CD4-positive, alpha-beta T cell treated with Interleukin-17A for 4 hours (primary cell): Measurements from ENCODE around the gene OTUD7B.
A peak's percentile ranks its signal among the peaks of the same experiment; 100 is the strongest.
"Not testable (repeated sequence)": the region's sequence is repeated elsewhere in the genome, so short reads cannot be mapped to it uniquely, and the experiment has no call there.

ENCODE experiments used
- DNase-seq: peaks from one replicate; pipeline ENCODE4 v3.0.0-alpha.2; 2020; ENCODE audit warnings: mixed read lengths

OTUD7B gene

DNA sequence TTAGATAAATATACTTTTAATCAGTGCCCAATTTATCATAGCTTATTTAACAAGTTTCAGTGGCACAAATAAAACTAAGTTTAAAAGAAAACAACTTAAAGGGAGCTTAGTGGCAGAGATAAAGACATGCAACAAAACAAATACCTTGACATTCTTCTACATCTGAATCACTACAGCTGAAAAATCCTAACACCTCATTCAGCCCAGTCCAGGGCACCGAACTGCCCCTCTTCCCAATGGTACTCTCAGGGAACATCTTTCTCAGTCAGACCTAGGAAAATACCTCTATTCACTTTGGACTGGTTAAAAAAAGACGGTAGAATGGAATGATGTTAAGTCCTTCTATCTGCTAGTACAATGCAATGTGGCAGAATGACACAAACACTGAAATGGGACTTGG lies 8.3 kb downstream of the OTUD7B start:
- no peak for DNase-seq

DNA sequence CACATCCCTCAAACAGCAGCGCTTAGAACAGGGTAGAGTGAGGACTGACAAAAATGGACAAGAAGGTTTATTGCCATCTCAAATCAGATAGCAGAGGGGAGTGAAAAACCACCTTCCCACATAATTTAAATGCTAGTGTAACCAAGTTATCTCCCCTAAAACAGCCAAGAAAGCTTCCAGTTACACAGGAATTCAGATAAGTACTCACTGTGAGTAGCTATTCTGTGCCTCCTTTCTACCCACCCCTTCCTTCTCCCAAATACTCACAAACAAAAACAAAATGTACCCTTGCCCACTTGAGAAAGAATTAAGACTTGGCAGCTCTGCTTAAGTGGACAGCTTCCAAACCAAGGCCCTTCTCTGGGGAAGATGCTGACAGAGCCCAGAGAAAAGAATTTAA lies 9.1 kb downstream of the OTUD7B start:
- no peak for DNase-seq

DNA sequence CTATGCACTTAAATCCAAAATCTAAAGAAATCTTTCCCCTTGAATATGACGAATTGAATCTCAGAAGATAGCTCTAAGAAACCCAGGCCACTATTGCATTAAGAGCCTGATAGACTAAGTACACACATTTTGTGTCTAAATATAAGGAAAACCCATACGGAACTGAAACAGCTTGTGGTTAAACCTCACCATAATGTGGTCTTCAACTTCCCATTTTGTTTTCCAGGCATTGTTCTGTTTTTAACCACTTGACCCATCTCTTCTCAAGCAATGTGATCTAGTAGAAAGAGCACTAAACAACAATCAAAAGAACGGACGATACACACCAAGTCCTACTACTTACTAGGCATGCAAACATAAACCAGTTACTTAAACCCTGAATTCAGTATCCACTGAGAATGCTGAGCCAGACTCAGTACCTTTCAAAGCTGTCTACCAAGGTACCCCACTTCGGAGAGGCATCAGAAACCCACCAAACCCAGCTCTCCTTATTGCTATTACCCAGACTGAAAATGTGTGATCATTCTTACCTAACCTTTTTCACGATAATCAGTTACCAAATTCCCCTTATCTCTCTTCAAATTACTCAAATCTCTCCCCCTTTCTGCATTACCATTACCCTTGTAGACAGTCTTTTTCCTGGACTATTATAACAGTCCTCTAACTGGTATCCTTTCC lies 12.8 kb downstream of the OTUD7B start:
- no peak for DNase-seq

DNA sequence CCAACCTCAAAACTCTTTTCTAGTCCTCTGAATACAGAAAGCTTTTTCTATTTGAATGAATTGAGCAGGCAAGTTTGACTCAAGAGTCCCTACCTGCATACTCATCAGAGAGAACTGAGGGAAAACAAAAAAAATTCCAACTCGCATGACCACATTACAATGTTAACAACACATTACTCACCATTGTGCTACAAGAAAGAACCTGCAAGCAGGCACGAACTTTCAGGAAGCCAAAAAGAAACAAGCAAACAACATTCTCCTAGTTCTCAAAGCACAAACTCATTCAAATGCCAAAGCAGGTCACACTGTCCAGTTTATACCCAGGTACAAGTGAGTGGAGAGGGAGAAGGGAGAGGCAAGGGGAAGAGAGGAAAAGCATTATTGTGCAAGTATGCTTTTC lies 14.6 kb downstream of the OTUD7B start:
- DNase-seq, result no peak

DNA sequence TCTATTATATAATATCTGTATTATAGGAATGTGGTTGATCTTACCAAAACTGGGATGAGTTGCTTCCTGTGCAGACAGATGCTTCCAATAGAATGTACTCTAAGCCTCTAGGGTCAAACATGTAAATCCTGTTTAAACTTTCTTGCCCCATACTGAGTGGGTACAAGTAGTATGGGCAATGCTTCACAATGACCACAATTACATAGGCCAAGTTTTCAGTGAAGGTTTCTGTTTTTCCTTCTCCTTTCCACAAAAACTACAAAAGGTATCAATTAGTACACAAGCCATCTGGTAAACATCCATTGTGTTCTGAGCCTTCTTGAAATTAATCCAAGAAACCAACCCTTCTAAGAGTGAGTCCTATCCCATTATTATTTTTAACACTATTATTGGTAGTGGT lies 16.8 kb downstream of the OTUD7B start:
- DNase-seq, result no peak

DNA sequence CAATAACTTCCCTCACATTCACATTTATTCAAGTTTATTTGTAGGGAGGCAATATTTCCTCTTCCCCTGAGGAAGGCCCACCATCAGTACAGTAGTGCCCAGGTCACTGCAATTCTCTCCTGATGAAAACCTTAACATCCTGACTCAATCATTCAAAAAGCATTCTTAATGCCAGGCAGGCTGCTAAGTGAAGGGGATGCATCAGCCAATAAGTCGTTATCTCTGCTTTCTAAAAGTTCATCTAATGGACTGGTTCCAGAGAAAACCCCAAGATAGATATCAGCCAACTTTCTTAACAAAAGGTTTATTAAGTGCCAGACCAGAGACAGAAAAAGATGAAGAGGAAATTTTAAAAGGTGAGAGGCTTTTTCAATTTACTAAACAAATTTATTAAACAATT lies 17.3 kb downstream of the OTUD7B start:
- no peak for DNase-seq

DNA sequence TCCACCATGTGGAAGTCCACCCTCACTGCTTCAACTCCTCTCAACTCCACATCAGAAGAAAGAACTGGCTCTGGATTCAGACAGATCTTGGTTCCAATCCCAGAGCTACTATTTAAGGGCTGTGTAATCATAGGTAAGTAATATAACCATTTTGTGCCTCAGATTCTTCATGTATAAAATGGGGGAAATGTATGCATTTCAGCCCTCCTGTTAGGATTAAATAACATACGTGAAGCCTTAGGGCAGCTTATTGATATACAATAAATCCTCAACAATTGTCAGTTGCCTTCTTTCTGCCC lies 23.3 kb downstream of the OTUD7B start:
- DNase-seq, result no peak

DNA sequence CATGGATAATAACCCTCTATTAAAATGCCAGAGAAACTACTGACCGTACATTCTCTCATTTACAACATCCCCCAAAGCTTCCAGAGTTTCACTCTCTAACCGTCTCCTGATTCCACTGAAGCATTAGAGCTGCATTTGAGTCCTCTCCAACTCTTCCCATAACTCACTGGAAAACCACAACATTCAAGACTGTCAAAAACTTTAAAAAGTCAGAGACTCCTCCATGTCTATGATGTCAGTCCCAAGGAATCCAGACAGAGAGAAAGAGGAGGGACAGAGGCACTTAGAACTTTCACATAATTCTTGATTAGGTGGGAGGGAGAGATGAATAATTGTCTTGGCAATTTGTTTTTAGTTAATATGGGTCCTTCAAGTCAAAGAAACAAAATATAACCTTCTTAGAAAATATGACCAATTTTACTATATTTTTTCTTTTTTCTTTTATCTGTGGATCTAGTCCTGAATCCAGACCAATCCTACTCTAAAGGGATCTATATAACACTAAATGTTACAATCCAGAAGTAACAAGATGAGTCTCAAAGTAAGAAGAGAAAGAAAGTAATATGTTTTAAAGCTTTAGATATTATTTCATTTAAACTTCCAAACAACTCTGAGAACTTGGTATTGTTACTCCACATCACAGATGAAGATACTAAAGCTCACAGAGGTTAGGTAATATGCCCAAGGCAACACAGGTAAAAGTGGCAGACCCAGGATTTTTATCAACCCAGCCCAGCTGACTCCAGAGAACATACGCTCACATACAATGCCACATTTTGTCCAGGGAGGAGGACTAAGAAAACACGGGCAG lies 23.8 kb downstream of the OTUD7B start:
- DNase-seq, result no peak

DNA sequence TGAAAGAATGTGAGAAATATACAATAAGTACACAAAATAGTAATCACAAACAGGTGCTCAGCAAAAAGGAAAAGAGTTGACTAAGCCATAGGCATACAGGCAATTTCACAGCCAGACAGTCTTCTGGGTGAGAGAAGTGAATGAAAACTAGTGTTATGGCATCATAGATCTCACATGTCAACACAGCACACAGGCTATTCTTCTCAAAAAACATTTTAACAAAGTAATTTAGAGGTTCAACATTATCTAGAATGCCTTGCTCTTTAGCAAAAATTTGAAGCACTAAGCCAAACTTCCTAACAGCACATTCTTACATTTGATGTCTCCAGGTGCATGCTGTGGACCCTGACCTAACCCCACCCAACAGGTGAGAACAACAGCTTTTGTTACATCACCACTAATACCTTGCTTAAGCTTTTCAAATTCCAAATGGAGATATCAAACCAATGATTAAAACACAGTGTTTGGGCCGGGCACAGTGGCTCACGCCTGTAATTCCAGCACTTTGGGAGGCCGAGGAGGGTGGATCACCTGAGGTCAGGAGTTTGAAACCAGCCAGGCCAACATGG lies 30.5 kb downstream of the OTUD7B start:
- no peak for DNase-seq

DNA sequence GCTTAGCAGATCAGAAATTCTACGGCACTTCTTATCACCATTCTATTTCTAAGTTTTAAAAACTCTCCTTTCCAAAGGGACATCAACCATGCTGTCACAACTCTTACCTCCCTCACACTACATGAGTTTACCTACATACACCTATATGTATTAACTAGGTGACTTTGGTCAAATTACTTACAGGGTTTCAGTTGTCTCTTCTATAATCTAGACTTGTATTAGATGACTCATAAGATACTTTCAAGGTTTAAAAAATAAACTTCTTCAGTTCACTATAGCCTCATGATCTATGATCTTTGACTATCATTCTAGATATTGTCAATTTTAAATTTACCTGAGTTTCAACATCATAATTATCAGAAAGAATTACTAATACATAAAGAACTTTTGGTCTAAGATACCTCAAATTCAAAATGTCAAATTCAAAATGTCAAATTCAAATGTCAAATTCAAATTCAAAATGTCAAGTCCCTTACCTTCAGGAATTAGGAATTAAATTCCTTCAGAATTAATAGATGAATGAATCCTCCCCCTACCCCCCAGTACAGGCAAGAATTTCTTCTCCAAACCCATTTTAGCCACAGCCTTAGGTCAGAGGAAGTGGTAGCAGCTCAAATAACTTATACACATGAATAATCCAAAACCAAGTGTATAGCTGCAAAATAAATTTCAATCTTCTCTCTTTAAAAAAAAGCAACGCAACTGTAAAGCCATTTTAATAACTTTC lies 31.1 kb downstream of the OTUD7B start:
- DNase-seq, result no peak

DNA sequence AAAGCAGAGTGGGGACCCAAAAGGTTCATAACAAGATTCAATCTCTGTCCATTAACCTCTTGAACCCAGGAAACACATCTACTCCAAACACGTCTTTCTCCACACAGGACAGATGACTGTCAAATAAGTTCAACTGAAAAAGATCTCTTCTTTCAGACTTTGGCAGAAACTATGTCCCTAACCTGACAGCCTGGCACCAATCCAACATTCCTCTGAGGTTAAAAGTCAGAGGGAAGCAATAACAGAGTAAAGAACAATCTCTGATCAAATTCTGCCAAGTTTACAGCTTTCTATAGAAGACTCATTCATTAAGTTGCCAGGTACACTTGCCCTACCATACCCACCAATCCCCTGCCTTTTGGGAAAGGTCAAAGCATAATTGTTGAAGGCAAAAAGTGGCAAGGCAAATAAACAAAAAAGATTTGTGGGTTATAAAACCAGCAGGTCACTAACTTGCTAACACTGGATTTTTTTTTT lies 31.9 kb downstream of the OTUD7B start:
- DNase-seq, result no peak

DNA sequence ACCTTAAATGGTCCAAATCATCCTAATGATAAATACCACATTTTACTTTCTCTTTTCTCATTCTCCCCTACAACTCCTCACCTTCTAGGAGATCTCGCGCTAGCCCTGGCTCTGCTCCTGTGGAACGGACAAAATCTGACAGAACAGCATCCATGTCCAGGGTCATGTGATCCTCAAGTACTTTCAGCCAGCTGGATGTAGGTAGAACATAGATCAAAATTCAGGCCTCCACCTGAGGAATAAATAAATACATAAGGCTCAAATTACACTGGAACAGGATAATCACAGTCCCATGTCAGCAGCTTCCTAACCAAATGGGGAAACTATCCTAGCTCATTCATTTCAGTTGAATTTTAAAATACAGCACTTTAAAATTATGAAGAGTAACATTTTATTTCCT lies 33.2 kb downstream of the OTUD7B start:
- no peak for DNase-seq

DNA sequence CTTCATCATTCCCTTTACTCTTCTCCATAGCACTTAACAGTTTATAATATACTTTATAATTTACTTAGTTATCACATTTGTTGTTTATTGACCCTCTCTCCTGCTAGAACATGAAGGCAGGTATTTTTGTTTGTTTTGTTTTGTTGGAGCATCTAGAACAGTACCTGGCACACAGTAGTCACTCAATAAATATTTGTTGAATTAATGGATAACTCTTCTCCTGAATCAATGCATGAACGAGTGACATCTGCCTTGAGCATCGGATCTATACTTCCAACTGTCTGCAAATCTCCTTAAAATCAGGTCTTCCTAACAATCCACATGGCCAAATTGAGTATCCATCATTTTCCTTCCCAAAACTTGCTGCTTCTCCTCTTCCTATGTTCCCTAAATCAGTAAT lies 38.0 kb downstream of the OTUD7B start:
- DNase-seq, result no peak

DNA sequence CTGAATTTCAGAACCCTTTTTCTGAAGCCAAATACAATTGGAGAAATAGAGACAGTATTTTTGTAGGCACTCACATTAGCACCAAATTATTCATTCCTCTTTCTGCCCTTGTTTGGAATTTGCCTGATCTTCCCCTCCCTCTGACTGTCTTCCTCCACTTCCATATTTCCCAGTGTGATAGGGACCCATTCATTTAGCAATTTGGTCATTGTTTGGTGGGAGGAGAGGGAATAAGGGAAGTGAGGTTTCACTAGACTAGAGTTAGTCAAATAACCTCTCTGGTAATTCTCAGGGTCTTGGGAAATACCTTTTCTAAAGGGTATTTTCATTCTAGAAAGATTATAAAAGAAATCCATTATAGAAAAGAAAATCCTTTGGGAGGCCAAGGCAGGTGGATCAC lies 42.9 kb downstream of the OTUD7B start:
- DNase-seq, result no peak

DNA sequence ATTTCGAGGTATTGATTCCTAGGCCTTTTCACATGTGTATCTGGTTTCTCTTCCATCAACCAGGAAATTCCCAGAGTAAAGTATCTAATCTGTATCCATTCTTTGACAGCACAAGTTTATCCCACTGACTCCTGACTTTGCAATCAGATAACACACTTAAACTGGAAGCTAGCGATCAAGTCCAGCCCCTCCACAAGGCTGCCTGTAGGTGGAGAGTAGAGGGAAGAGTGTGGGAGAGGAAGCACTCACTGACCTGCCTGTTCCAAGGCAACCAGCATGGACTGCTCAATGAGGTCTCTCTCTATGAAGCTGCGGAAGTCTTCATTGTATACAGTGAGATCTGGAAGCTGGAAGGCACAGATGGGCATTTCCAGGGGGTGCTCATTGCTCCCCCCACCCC lies 43.5 kb downstream of the OTUD7B start:
- no peak for DNase-seq

DNA sequence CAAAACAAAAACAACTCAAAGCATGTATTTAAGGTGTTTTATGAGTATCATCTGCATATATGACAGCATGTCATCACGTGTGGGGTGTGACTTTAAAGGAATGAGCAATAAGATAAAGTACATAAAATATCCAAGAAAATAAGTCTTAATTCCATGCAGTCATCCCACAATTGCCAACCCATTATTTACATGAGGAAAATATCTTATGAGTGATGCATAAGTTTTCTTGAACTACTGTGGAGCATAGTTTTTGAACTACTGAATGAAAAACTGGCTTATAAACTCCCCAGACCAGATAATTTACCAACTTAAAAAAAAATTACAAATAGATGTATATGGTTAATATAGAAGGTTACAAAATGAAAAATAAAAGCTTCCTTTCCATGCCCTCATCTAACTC lies 44.1 kb downstream of the OTUD7B start:
- no peak for DNase-seq

DNA sequence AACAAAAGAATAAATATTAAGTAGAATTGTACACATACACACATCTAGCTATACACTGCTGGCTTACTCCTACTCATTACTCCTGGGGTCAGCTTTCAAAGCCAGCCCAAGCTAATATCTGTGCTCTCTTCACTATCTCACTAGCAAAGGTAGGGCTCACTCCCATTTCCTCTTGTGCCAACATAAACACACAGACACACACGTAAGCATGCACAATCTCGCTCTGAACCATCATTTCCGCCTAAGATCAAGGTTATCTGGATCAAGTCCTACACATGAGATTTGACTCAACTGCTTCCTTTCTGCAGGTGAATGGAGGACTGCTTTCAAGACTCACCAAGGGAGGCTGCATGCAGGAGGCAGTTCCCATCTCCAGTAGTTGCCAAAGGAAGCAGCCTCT lies 45.1 kb downstream of the OTUD7B start:
- peak; percentile 7 for DNase-seq

DNA sequence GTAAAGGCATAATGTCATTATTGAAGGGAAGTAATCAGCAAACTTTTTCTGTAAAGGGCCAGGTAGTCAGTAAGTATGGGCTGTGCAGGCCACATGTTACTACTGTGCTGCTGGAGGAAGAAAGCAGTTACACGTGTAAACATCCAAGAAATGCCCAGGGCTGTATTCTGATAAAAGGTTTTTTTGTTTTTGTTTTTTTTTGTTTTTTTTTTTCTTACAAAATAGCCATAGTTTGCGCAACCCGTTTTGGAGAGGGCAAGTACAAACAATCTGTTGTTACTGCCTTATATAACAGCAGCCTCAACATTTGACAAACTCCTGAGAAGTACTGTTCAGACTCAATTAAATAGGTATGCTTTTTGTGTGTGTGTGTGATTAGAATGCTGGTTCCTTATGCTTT lies 47.2 kb downstream of the OTUD7B start:
- DNase-seq, result no peak

DNA sequence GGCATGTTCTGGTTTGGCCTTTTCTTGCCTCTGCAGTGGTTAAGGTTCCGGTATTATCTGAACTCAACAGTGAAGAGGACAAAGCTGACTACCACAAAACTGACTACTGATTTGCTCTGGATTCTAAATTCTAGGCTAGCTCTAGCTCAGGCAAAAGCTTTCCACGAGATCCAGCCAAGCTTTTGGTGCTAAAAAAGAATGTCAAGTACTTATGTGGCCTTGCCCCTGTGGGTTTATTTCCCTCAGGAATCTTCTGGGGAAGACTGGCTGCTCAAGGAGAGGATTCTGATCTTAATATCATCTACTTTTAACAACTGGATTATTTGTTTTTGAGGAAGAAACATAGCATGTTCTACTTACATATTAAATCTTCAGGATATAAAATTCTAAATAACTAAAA lies 47.8 kb downstream of the OTUD7B start:
- no peak for DNase-seq

DNA sequence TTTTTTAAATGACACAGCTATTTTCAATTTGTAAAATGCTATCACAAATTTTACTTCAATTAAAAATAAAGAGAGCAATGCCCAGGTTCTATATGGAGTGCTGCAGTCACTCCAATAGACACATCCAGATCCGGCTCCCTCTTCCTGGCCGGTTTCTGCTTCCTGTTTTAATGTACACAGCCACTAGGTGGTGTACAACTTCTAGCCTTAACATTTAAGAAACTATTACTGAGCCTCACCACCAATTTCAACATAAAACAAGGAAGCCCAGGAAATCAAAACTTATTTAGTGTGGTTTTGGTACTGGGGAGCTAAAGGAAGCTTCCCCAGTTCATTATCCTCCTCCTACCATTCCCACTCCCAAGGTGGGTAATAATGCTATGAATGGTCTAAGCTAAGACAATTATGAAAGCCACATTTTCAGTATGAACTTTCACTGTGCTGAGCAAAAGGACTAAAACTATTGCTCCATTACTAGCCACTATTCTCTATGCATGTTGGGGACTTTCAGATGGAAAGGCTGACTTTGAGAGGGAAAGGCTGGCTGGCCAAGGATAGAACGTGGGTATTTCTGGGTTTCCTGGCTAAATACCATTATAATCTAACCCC lies 48.4 kb downstream of the OTUD7B start:
- peak; percentile 51 for DNase-seq

DNA sequence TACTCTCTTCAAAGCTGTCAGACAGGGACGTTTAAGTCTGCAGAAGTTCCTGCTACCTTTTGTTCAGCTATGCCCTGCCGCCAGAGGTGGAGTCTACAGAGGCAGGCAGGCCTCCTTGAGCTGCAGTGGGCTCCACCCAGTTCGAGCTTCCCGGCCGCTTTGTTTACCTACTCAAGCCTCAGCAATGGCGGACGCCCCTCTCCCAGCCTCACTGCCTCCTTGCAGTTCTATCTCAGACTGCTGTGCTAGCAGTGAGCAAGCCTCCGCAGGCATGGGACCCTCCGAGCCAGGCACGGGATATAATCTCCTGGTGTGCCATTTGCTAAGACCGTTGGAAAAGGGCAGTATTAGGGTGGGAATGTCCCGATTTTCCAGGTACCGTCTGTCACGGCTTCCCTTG lies 53.0 kb downstream of the OTUD7B start:
- DNase-seq, result not testable (repeated sequence)

DNA sequence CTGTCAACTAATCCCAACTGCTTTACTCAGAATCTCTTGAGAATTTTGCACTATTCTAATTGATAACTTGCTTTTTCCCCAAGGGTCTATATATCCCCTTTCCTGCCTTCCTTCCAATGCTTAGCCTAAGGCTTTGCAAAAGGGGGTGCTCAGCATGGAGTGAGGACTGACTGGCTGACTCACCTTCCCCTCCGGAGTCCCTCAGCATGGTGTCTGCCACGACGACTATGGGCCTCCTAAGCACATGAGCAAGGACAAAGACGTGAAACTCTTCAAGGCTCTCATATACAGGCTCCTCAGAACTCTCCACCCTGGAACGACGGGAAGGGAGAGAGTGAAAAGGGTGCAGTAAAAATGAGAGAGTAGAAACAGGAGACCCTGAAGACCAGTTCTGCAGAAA lies 60.6 kb downstream of the OTUD7B start:
- no peak for DNase-seq

DNA sequence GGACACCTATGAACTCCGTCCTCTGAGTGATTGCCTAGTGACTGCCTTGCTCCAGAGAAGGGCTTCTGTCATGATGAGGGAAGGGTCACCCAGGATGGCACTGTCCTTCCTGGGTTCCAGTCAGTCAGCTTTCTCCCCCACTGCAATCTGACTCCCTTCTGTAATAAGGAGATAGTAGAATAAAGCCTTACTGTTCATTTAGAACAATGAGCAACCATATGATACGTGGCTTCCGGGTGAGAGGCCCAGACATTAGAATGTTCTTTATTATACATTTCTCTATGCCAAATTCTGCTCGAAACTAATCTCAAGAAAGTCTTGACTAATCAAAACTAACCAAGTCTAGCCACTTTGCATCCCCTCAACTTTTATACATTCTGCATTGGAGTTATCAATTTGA lies 65.3 kb downstream of the OTUD7B start:
- DNase-seq, result no peak
